UCSD-AML1 (cell line): Measurements from ENCODE around the gene ZNF577.
"Not testable (repeated sequence)": the region's sequence is repeated elsewhere in the genome, so short reads cannot be mapped to it uniquely, and the experiment has no call there.

Source experiments
- DNase-seq: peaks from one replicate; lab custom pipeline; 2025; ENCODE audit not compliant: unreplicated experiment; lab: John Stamatoyannopoulos, UW

Gene ZNF577

DNA sequence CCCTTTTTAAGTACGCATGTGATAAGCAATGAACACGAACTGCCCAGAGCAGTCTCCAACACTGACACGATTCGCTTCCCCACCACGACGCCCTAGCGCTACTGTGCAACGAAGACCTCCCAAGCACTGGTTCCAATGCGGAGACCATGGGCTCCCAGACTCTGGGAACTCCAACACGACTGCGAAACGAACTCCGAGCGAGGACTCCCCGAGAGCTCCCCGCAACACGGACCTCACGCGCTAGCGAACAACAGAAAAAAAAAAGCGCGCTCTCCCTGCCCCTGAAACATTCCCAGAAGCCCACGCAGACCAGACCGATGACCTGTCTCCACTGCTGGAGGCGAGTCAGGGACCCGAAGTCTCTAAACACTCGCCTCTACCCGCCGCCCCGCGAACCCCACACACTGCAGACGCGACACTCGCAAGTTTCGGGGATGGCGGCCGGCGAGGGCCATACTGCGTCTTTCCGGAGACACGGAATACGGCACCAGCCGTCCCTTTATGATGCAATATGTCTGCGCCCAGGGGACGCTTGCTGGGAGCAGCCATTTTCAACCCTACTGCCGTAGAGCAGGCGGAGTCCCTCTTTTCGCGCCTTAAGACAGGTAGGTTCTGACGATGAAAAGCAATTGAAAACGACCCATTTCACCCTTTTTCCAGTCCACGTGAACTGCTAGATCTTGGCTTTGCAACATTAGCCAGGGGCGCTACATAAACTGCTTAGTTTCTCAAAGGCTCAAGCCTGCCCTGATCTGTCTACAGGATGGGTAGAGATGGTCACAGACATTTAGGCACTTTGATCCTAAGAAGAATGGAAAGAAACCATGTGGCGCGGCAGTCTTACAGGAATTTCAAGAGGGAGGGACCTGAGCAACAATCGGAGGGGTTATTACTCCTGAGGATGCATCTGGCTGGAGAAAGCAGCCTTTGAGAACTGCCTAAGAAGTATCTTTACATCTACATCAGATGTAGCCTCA, at the start of gene ZNF577:
Gene ZNF577, minus strand, starts transcription at position 430 of the 977 bp plus-strand sequence. CDS start 7,569 bp downstream, outside the sequence.
- no peak for DNase-seq

- no peak for DNase-seq
Observed at GRCh38 chr19:51931921-51932320, 44.2 kb upstream of the ZNF577 start.

GRCh38 chr19:51927859-51928258, 40.1 kb upstream of the ZNF577 start:
- DNase-seq, result no peak

DNA sequence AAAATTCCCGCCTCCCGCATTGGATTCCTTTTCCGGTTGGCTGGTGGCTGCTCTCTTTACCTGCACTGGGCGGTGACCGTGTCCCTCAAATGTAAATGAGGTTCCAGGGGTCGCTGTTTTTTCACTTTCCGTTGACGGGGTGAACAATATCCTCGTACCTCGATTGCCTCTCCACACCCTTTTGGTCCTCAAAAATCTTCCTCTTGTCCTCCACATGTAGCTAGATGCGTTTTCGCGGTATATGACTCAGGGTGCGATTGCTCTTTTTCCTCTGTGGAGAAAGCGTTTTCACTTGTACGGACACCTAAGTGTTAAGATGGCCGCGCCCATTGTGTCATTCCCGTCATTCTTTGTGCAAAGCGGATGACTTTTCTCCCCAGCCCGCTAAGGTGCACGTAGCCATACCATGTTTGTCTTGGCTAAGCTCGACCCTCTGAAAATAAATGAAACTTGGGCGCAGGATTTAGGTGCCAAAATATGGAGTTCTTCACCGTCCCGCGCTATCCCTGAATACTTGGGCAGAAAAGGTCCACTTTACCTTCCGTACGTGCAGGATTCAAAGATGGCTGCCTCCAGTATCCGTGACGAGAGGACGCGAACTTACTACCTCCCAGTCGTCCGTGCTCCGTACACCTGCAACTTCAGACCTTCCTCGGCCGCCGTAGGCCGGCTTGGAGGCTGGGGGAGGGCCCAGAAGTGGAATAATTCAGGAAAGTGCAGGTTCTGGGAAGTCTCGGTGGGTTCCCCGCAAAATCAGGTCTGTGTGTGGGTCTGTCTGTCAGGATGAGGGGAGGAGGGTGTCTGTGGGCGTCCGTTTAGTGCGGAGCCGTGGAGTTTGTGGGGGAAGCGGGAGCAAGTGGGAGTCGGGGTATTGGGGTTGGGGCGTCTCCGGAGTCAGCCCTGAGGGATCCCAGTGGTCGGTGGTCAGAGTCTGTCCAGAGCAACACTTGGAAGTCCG, 39.3 kb upstream of the ZNF577 start, which contains the start of gene ZNF613:
Gene ZNF613, plus strand, starts transcription at position 689 of the 958 bp plus-strand sequence. CDS start 8,749 bp downstream, outside the sequence.
- DNase-seq, result peak; percentile 93

GRCh38 chr19:51926426-51926783, 38.7 kb upstream of the ZNF577 start:
- DNase-seq, result no peak

GRCh38 chr19:51921949-51922348, 34.2 kb upstream of the ZNF577 start:
- no peak for DNase-seq

DNA sequence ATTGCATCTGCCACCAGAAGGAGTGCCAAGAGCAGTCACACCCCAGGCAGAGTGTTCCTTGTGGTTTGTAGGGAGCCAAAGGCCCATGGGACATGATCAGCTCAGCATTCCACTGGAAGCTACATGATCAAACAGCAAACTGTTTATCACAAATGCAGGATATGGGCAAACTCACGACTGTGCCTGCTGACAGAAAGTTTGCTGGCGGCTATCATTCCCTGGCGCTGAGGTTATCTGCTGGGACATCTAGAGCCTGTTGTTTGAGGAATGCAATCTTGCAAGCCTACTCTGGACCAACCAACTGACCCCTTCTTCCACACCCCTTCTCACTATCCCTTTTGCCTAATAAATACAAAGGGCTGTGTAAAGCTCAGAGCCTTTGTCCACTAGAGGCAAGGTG, 31.9 kb upstream of the ZNF577 start:
- no peak for DNase-seq

DNA sequence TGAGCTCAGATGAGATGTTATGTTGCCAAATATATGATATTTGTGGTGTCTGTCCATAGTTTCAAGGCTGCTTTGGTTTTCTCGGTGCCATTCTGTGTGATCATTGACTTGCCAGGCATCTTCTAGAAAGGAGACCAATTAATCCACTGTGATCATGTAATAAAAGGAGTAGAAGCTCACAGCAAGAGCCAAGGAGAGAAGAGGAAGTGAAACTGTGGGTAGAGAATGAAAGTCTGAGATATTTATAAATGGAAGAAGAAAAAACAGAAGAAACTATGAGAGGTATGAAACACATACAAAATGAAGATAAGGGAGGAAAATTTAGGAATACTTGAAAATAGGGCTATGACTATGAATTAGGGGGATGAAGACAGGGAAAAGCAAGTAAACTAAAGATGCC, 28.4 kb upstream of the ZNF577 start:
- DNase-seq, result no peak

GRCh38 chr19:51915324-51915867, 27.6 kb upstream of the ZNF577 start:
- DNase-seq, result no peak

GRCh38 chr19:51907981-51908380, 20.2 kb upstream of the ZNF577 start:
- not testable (repeated sequence) for DNase-seq

GRCh38 chr19:51906108-51906507, 18.4 kb upstream of the ZNF577 start:
- not testable (repeated sequence) for DNase-seq

DNA sequence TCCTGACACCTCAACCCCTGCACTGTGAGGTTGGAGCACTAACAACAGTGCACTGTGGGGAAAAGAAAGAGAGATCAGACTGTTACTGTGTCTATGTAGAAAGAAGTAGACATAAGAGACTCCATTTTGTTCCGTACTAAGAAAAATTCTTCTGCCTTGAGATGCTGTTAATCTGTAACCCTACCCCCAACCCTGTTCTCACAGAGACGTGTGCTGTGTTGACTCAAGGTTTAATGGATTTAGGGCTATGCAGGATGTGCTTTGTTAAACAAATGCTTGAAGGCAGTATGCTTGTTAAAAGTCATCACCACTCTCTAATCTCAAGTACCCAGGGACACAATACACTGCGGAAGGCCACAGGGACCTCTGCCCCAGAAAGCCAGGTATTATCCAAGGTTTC, 17.9 kb upstream of the ZNF577 start:
- DNase-seq, result not testable (repeated sequence)

DNA sequence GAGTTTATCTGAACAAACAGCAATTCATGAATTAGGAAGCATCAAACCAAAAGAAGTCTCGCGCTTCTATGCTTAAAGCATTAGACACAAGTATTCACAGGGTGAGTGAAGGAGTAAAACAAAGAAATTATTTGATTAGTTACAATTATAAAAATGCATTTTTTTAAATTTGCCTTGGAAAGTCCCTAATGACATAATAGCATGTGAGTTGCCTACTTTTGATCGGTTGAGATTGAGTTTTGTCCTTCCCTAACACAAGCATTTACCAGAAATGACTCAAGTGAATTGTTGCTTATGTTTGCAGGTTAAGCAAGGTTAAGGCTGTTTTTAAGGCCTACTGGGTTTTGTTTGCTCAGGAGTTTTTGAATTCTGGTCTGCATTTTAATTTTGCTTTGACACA, 17.5 kb upstream of the ZNF577 start:
- DNase-seq, result no peak

- peak; percentile 84 for DNase-seq
Observed at GRCh38 chr19:51904331-51905165, 16.8 kb upstream of the ZNF577 start, which contains the start of gene ZNF649. TSS of gene ZNF649 (minus strand) at chr19:51905017. CDS start at chr19:51900107, 4,910 bp downstream.

GRCh38 chr19:51903192-51903591, 15.4 kb upstream of the ZNF577 start:
- no peak for DNase-seq

DNA sequence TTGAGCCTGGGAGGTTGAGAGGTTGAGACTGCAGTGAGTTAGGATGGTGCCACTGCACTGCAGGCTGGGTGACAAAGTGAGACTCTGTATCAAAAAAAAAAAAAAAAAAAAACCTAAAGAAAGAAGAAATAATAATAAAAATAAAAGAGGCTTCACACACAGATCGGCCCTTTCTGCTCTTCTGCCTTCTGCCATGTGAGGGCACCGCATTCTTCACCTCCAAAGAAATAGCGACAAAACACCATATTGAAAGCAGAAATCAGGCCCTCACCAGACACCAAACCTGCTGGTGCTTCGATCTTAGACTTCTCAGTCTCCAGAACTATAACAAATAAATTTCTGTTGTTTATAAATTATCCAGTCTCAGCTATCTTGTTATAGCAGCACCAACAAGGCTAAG, 14.1 kb upstream of the ZNF577 start:
- no peak for DNase-seq

- DNase-seq, result no peak
Observed at GRCh38 chr19:51891193-51891747, 3.5 kb upstream of the ZNF577 start.

DNA sequence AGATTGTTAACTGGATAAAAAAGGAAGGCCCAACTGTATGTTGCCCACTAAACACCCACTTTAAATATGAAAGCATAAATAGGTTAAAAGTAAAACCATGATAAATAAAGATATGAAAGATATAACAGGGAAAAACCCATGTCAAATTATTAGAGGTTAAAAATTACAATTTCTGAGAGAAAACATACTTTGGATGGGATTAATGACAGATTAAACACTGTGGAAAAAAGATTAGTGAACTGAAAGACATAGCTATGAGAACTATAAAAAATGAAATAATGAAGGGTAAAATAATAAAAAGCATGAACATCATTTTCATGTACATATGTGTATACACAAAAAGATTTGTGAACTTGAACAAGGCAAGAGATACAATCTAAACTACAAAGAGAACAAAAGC, 2.2 kb upstream of the ZNF577 start:
- no peak for DNase-seq

DNA sequence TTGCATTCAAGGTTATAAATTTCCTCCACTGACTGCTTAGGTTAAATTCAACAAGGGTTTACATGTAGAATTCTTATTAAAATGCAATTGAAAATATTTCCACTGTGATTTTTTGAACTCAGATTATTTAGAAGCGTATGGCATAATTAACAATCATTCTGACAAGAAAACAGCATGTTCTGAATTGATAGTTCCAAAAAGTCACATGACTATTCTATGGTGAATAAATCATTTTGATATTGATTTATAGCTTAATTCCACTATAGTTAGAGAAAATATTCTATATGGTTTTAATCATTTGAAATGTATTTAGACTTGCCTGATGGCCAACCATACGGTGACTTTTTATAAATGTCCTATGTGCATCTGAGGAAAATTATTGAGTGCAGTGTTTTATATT, 3.0 kb downstream of the ZNF577 start:
- DNase-seq, result no peak

DNA sequence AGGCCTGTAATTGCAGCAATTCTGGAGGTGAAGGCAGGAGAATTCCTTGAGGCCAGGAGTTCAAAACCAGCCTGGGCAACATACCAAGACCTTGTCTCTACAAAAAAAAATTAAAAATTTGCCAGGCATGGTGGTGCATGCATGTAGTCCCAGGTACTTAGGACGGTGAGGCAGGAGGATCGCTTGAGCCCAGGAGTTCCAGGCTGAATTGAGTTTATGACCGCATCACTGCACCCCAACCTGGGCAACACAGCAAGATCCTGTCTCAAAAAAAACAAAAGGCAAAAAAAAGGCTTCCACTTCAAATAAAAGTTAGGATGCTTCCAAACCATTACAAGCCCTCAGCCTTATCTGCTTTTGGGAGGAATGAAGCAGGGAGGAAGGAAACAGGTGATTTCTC, 5.2 kb downstream of the ZNF577 start:
- no peak for DNase-seq
